Large intestine (tissue), 3 donors: ENCODE measurements around the gene HOXA5. TPM values are rescaled to one million over a fixed set of nuclear protein-coding genes. Genes with fewer than 3 reads are reported as not detected.

ENCODE experiments used
- DNase-seq, 2 donors: peaks; one replicate each; pipeline versions ENCODE4 v3.0.0 to v3.0.0-alpha.2; 2013
- H3K27ac ChIP-seq: one replicate; pipeline ENCODE4 v1.5.1; 2013; ENCODE audit warnings: low read length
- H3K27me3 ChIP-seq: 2 replicates; pipeline ENCODE4 v1.6.1; 2013; ENCODE audit warnings: low read length; ENCODE audit not compliant: control insufficient read depth, insufficient read depth
- H3K36me3 ChIP-seq: 2 replicates; pipeline ENCODE4 v1.6.1; 2013; ENCODE audit warnings: low read length; ENCODE audit not compliant: control insufficient read depth, insufficient read depth
- H3K4me1 ChIP-seq: one replicate; pipeline ENCODE4 v1.6.1; 2013; ENCODE audit warnings: low read length; ENCODE audit not compliant: control insufficient read depth, insufficient read depth
- H3K4me3 ChIP-seq: one replicate; pipeline ENCODE4 v1.5.1; 2013; ENCODE audit warnings: low read length
- H3K9me3 ChIP-seq: one replicate; pipeline ENCODE4 v1.6.1; 2013; ENCODE audit warnings: mild to moderate bottlenecking, low read depth, low read length, moderate library complexity; ENCODE audit not compliant: control insufficient read depth
- WGBS: methylation state at CpG from one replicate; pipeline ENCODE4 v1.1.5; 2013; ENCODE audit warnings: low lambda C conversion rate; ENCODE audit not compliant: insufficient coverage; 5-methylcytosine and 5-hydroxymethylcytosine counted together
- polyA plus RNA-seq: library from polyadenylated mRNA; unstranded; fragments of 120-200 nt; gene quantifications from one replicate; pipeline ENCODE4 v1.2.1, GENCODE V29; 2013

HOXA5 gene
- polyA plus RNA-seq, 1 donor = 30.3 TPM

GRCh38 chr7:27144781-27145164 is 1.3 kb upstream of the HOXA5 start:
- WGBS = no CpG with 5 or more reads among the region's 31 CpGs
- peak overlapping the region; percentile 38 for H3K4me3 ChIP-seq
- H3K27ac ChIP-seq = peak overlapping the region; percentile 59

GRCh38 chr7:27143950-27144780 is 684 bp upstream of the HOXA5 start:
- Histone ChIP-seq H3K4me1 (peaks cover 33% of the 10 kb centered on the region), H3K9me3 (peaks cover 17% of the 10 kb centered on the region), H3K4me3 (peak overlapping the region; percentile 38), H3K27ac (peak overlapping the region; percentile 59), H3K36me3 (peaks cover 12% of the 10 kb centered on the region), H3K27me3 (peaks cover 53% of the 10 kb centered on the region)
- 3% methylated on average over 7 of the region's 40 CpGs for WGBS
- DNase-seq = no peak

More at GRCh38 chr7:27144781-27145164, 1.3 kb upstream of the HOXA5 start:
- peaks cover 56% of the 10 kb centered on the region for H3K27me3 ChIP-seq
- peaks cover 33% of the 10 kb centered on the region for H3K4me1 ChIP-seq
- H3K9me3 ChIP-seq = peaks cover 17% of the 10 kb centered on the region
- no peak for DNase-seq
- H3K36me3 ChIP-seq = peaks cover 12% of the 10 kb centered on the region

- peaks cover 28% of the 10 kb centered on the region for H3K4me1 ChIP-seq
- DNase-seq = no peak
- H3K4me3 ChIP-seq = peak overlapping the region; percentile 71
- peaks cover 17% of the 10 kb centered on the region for H3K9me3 ChIP-seq
- peak overlapping the region; percentile 72 for H3K27ac ChIP-seq
- peaks cover 38% of the 10 kb centered on the region for H3K27me3 ChIP-seq
- no CpG with 5 or more reads among the region's 29 CpGs for WGBS
- peaks cover 12% of the 10 kb centered on the region for H3K36me3 ChIP-seq
Observed at GRCh38 chr7:27142580-27143022, 880 bp downstream of the HOXA5 start.

- Histone ChIP-seq H3K36me3 (peaks cover 12% of the 10 kb centered on the region), H3K9me3 (peaks cover 15% of the 10 kb centered on the region), H3K4me3 (peak overlapping the region; percentile 71), H3K27ac (peak overlapping the region; percentile 72), H3K4me1 (peaks cover 28% of the 10 kb centered on the region), H3K27me3 (peaks cover 33% of the 10 kb centered on the region)
- no CpG with 5 or more reads among the region's 30 CpGs for WGBS
- no peak for DNase-seq
Observed at GRCh38 chr7:27141923-27142579, 1.4 kb downstream of the HOXA5 start.

GRCh38 chr7:27141137-27141922 is 2.2 kb downstream of the HOXA5 start:
- Histone ChIP-seq H3K9me3 (peaks cover 15% of the 10 kb centered on the region), H3K4me1 (peaks cover 32% of the 10 kb centered on the region), H3K27ac (peak overlapping the region; percentile 72), H3K36me3 (peaks cover 9% of the 10 kb centered on the region), H3K27me3 (peaks cover 26% of the 10 kb centered on the region), H3K4me3 (peak overlapping the region; percentile 71)
- DNase-seq = no peak
- WGBS = 77% methylated on average over 7 of the region's 18 CpGs

- Histone ChIP-seq H3K27me3 (peaks cover 15% of the 10 kb centered on the region), H3K9me3 (peaks cover 9% of the 10 kb centered on the region), H3K36me3 (peaks cover 7% of the 10 kb centered on the region), H3K27ac (peak overlapping the region; percentile 79), H3K4me1 (peaks cover 38% of the 10 kb centered on the region), H3K4me3 (peak overlapping the region; percentile 62)
- peak in 1 of 2 donors; percentile 90 for DNase-seq
- 27% methylated on average over 3 of the region's 15 CpGs for WGBS
Observed at GRCh38 chr7:27140126-27140857, 3.2 kb downstream of the HOXA5 start.

GRCh38 chr7:27139334-27140125 is 4.0 kb downstream of the HOXA5 start:
- peak overlapping the region; percentile 79 for H3K27ac ChIP-seq
- DNase-seq = peak in 1 of 2 donors; percentile 83
- H3K4me1 ChIP-seq = peaks cover 41% of the 10 kb centered on the region
- H3K4me3 ChIP-seq = peak overlapping the region; percentile 62
- H3K36me3 ChIP-seq = peaks cover 4% of the 10 kb centered on the region
- 0% methylated on average over 2 of the region's 53 CpGs for WGBS
- peaks cover 8% of the 10 kb centered on the region for H3K27me3 ChIP-seq
- H3K9me3 ChIP-seq = peaks cover 2% of the 10 kb centered on the region

- no peaks in the 10 kb centered on the region for H3K9me3 ChIP-seq
- no peak for DNase-seq
- H3K27me3 ChIP-seq = peaks cover 2% of the 10 kb centered on the region
- peak overlapping the region; percentile 62 for H3K4me3 ChIP-seq
- H3K36me3 ChIP-seq = peaks cover 4% of the 10 kb centered on the region
- H3K27ac ChIP-seq = peak overlapping the region; percentile 79
- H3K4me1 ChIP-seq = peaks cover 39% of the 10 kb centered on the region
- WGBS = 19% methylated on average over 4 of the region's 11 CpGs
Observed at GRCh38 chr7:27138985-27139333, 4.5 kb downstream of the HOXA5 start.

- WGBS = no CpG with 5 or more reads among the region's 1 CpG
- H3K36me3 ChIP-seq = peaks cover 3% of the 10 kb centered on the region
- H3K27me3 ChIP-seq = no peaks in the 10 kb centered on the region
- peaks cover 42% of the 10 kb centered on the region for H3K4me1 ChIP-seq
- no peak for DNase-seq
- no peaks in the 10 kb centered on the region for H3K9me3 ChIP-seq
- peak overlapping the region; percentile 62 for H3K4me3 ChIP-seq
- H3K27ac ChIP-seq = peak overlapping the region; percentile 79
Observed at GRCh38 chr7:27138472-27138871, 5.0 kb downstream of the HOXA5 start.
